Activated T-cell treated with anti-CD3 and anti-CD28 coated beads for 48 hours (primary cell): ENCODE data around the gene RBCK1.
"Not testable (repeated sequence)": the region's sequence is repeated elsewhere in the genome, so short reads cannot be mapped to it uniquely, and the experiment has no call there.

ENCODE experiments used
- DNase-seq: peaks from one replicate; pipeline ENCODE4 v3.0.0-alpha.2; 2020; ENCODE audit warnings: low read depth

RBCK1 gene

GRCh38 chr20:437787-438486 is 29.8 kb downstream of the RBCK1 start:
- no peak for DNase-seq

- peak; percentile 43 for DNase-seq
These were observed 30.7 kb downstream of the RBCK1 start for GRCh38 chr20:438571-439469.

GRCh38 chr20:440148-440547 is 32.0 kb downstream of the RBCK1 start:
- no peak for DNase-seq

- no peak for DNase-seq
These were observed 32.5 kb downstream of the RBCK1 start for GRCh38 chr20:440636-441035.

GRCh38 chr20:443223-443775 is 35.2 kb downstream of the RBCK1 start:
- no peak for DNase-seq

GRCh38 chr20:444117-444516 is 36.0 kb downstream of the RBCK1 start:
- no peak for DNase-seq

- DNase-seq, result no peak
These were observed 36.8 kb downstream of the RBCK1 start for GRCh38 chr20:444862-445426.

GRCh38 chr20:445514-446336 is 37.6 kb downstream of the RBCK1 start:
- no peak for DNase-seq

GRCh38 chr20:452021-452420 is 43.9 kb downstream of the RBCK1 start:
- not testable (repeated sequence) for DNase-seq

- no peak for DNase-seq
These were observed 46.9 kb downstream of the RBCK1 start for GRCh38 chr20:454951-455350.

- no peak for DNase-seq
These were observed 50.7 kb downstream of the RBCK1 start for GRCh38 chr20:458776-459175.

GRCh38 chr20:460180-460579 is 52.1 kb downstream of the RBCK1 start:
- DNase-seq, result no peak

GRCh38 chr20:460707-461106 is 52.6 kb downstream of the RBCK1 start:
- no peak for DNase-seq

GRCh38 chr20:461254-462198 is 53.4 kb downstream of the RBCK1 start:
- peak; percentile 54 for DNase-seq

GRCh38 chr20:462199-462991 is 54.3 kb downstream of the RBCK1 start, which contains the start of gene TBC1D20:
Gene TBC1D20 (minus strand): TSS chr20:462533. CDS start chr20:462405, 128 bp downstream.
- DNase-seq, result peak; percentile 88

- no peak for DNase-seq
These were observed 59.7 kb downstream of the RBCK1 start for GRCh38 chr20:467755-468154.

GRCh38 chr20:469746-470490 is 61.8 kb downstream of the RBCK1 start:
- DNase-seq, result no peak

GRCh38 chr20:472137-472846 is 64.2 kb downstream of the RBCK1 start:
- DNase-seq, result no peak
